ENCODE measurements around the gene TBL1XR1. TPM values are rescaled to one million over a fixed set of nuclear protein-coding genes. Genes with fewer than 3 reads are reported as not detected.
A peak's percentile ranks its signal among the peaks of the same experiment; 100 is the strongest.
"Not testable (repeated sequence)": the region's sequence is repeated elsewhere in the genome, so short reads cannot be mapped to it uniquely, and the experiment has no call there.

Gene TBL1XR1
- total RNA-seq, 1 experiment from 2014 or later, result 143 TPM

GRCh38 chr3:177141899-177142646 is 55.2 kb downstream of the TBL1XR1 start:
- no peak for DNase-seq (ENCODE audit: low read depth)

- no peak for DNase-seq (ENCODE audit: low read depth)
Observed at GRCh38 chr3:177141471-177141870, 55.8 kb downstream of the TBL1XR1 start.

GRCh38 chr3:177139220-177139619 is 58.1 kb downstream of the TBL1XR1 start:
- DNase-seq (ENCODE audit: low read depth), result not testable (repeated sequence)

- DNase-seq (ENCODE audit: low read depth), result no peak
Observed at GRCh38 chr3:177137774-177138705, 59.2 kb downstream of the TBL1XR1 start.

- no peak for DNase-seq (ENCODE audit: low read depth)
Observed at GRCh38 chr3:177136741-177137140, 60.5 kb downstream of the TBL1XR1 start.

- no peak for DNase-seq (ENCODE audit: low read depth)
Observed at GRCh38 chr3:177135841-177136492, 61.3 kb downstream of the TBL1XR1 start.

- DNase-seq (ENCODE audit: low read depth), result no peak
Observed at GRCh38 chr3:177134816-177135210, 62.5 kb downstream of the TBL1XR1 start.

- DNase-seq (ENCODE audit: low read depth), result no peak
Observed at GRCh38 chr3:177133860-177134815, 63.1 kb downstream of the TBL1XR1 start.

GRCh38 chr3:177131927-177132636 is 65.2 kb downstream of the TBL1XR1 start:
- no peak for DNase-seq (ENCODE audit: low read depth)

GRCh38 chr3:177127008-177127407 is 70.3 kb downstream of the TBL1XR1 start:
- no peak for DNase-seq (ENCODE audit: low read depth)

- DNase-seq (ENCODE audit: low read depth), result peak; percentile 64
Observed at GRCh38 chr3:177126015-177126773, 71.1 kb downstream of the TBL1XR1 start.

- no peak for DNase-seq (ENCODE audit: low read depth)
Observed at GRCh38 chr3:177124882-177125281, 72.4 kb downstream of the TBL1XR1 start.

- no peak for DNase-seq (ENCODE audit: low read depth)
Observed at GRCh38 chr3:177123822-177124221, 73.5 kb downstream of the TBL1XR1 start.

GRCh38 chr3:177122183-177122856 is 75.0 kb downstream of the TBL1XR1 start:
- no peak for DNase-seq (ENCODE audit: low read depth)

- no peak for DNase-seq (ENCODE audit: low read depth)
Observed at GRCh38 chr3:177119829-177120228, 77.5 kb downstream of the TBL1XR1 start.

GRCh38 chr3:177114253-177114652 is 83.0 kb downstream of the TBL1XR1 start:
- no peak for DNase-seq (ENCODE audit: low read depth)

- no peak for DNase-seq (ENCODE audit: low read depth)
Observed at GRCh38 chr3:177111541-177111949, 85.7 kb downstream of the TBL1XR1 start.

- DNase-seq (ENCODE audit: low read depth), result no peak
Observed at GRCh38 chr3:177110895-177111294, 86.4 kb downstream of the TBL1XR1 start.

GRCh38 chr3:177110386-177110785 is 86.9 kb downstream of the TBL1XR1 start:
- DNase-seq (ENCODE audit: low read depth), result no peak

Measured in RPMI7951 (cell line).